DOHH2 (cell line): Measurements from ENCODE around the gene USP6NL.

Experiments used
- H3F3A ChIP-seq: fragments of 200-600 bp; sonication (generic), shearing (Covaris generic); 2 replicates; pipeline ENCODE4 v1.6.0; 2016; ENCODE audit warnings: antibody characterized with exemption, mild to moderate bottlenecking; ENCODE audit not compliant: control insufficient read depth, insufficient read depth
- H3K27ac ChIP-seq: fragments of 200-600 bp; sonication (generic); 2 replicates; pipeline ENCODE4 v1.5.1; 2014; ENCODE audit warnings: low read depth, mild to moderate bottlenecking, low read length, moderate library complexity
- H3K27me3 ChIP-seq: fragments of 200-600 bp; sonication (generic); 2 replicates; pipeline ENCODE4 v1.6.1; 2014; ENCODE audit warnings: mild to moderate bottlenecking, low read length, mixed read lengths; ENCODE audit not compliant: control insufficient read depth
- H3K36me3 ChIP-seq: fragments of 200-600 bp; sonication (generic); 2 replicates; pipeline ENCODE4 v1.6.1; 2014; ENCODE audit warnings: mild to moderate bottlenecking, low read length, moderate library complexity, mixed read lengths; ENCODE audit not compliant: control insufficient read depth
- H3K4me1 ChIP-seq: fragments of 200-600 bp; sonication (generic); 2 replicates; pipeline ENCODE4 v1.6.1; 2014; ENCODE audit warnings: mild to moderate bottlenecking, low read length, mixed read lengths; ENCODE audit not compliant: control insufficient read depth
- H3K4me2 ChIP-seq: fragments of 200-600 bp; sonication (generic); 2 replicates; pipeline ENCODE4 v1.6.0; 2014; ENCODE audit warnings: mild to moderate bottlenecking, low read length, moderate library complexity
- H3K4me3 ChIP-seq: fragments of 200-600 bp; sonication (generic); 2 replicates; pipeline ENCODE4 v1.5.1; 2014; ENCODE audit warnings: mild to moderate bottlenecking, low read length, mixed read lengths
- H3K79me2 ChIP-seq: fragments of 200-600 bp; sonication (generic); 2 replicates; pipeline ENCODE4 v1.6.1; 2014; ENCODE audit warnings: mild to moderate bottlenecking, low read length, mixed read lengths; ENCODE audit not compliant: control insufficient read depth
- H3K9me2 ChIP-seq: fragments of 200-600 bp; sonication (generic); replicated peaks from 2 replicates; pipeline ENCODE4 v1.6.1; 2014; ENCODE audit warnings: mild to moderate bottlenecking, low read length, mixed read lengths; ENCODE audit not compliant: control insufficient read depth
- H3K9me3 ChIP-seq: fragments of 200-600 bp; sonication (generic); 2 replicates; pipeline ENCODE4 v1.6.1; 2014; ENCODE audit warnings: antibody characterized with exemption, low read length, mixed read lengths; ENCODE audit not compliant: control insufficient read depth, insufficient read depth
- H4K20me1 ChIP-seq: fragments of 200-600 bp; sonication (generic); 2 replicates; pipeline ENCODE4 v1.6.0; 2014; ENCODE audit warnings: low read depth, mild to moderate bottlenecking, antibody characterized with exemption, low read length, moderate library complexity; ENCODE audit not compliant: control insufficient read depth, insufficient read depth
- EZH2phosphoT487 ChIP-seq: fragments of 200-600 bp; sonication (generic); IDR thresholded peaks from 2 replicates; pipeline ENCODE4 v1.6.1; 2017; ENCODE audit warnings: borderline replicate concordance, mild to moderate bottlenecking, antibody characterized with exemption, low read length, moderate library complexity, mixed read lengths
- TF ChIP-seq, protein P1 (sequence below): fragments of 200-600 bp; sonication (generic); IDR thresholded peaks from one replicate; pipeline ENCODE4 v1.5.1; 2014; ENCODE audit warnings: antibody characterized with exemption, mild to moderate bottlenecking, low read depth, low read length; ENCODE audit not compliant: poor library complexity, severe bottlenecking

The USP6NL gene

DNA sequence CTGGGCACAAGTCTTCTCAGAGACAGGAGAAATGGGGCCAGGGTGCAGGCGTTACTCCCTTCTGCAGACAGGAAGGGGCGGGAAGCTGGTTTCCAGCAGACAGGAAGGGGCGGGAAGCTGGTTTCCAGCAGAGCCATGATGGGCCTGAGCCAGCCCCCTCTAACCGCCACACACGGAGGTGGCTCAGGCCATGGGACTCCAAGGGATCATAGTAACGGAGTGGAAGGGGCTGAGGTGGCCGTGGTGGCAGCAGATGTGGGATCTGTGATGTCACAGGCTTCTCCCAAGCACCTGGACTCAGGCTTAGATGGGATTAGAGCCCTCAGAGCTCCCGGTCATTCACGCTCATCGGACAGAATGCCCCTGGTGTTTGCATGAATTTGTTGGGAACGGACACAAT lies 177.8 kb downstream of the USP6NL start:
- no peaks in the 10 kb centered on the region for H3K79me2 ChIP-seq
- H3K4me3 ChIP-seq: no peak overlapping the region
- no peak for TF ChIP-seq EZH2phosphoT487
- TF ChIP-seq, protein P1, sequence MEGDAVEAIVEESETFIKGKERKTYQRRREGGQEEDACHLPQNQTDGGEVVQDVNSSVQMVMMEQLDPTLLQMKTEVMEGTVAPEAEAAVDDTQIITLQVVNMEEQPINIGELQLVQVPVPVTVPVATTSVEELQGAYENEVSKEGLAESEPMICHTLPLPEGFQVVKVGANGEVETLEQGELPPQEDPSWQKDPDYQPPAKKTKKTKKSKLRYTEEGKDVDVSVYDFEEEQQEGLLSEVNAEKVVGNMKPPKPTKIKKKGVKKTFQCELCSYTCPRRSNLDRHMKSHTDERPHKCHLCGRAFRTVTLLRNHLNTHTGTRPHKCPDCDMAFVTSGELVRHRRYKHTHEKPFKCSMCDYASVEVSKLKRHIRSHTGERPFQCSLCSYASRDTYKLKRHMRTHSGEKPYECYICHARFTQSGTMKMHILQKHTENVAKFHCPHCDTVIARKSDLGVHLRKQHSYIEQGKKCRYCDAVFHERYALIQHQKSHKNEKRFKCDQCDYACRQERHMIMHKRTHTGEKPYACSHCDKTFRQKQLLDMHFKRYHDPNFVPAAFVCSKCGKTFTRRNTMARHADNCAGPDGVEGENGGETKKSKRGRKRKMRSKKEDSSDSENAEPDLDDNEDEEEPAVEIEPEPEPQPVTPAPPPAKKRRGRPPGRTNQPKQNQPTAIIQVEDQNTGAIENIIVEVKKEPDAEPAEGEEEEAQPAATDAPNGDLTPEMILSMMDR: no peak
- H3F3A ChIP-seq: no peaks in the 10 kb centered on the region
- no peak overlapping the region for H3K4me2 ChIP-seq
- no peaks in the 10 kb centered on the region for H3K36me3 ChIP-seq
- no peaks in the 10 kb centered on the region; the same call in 1 of the 2 replicates for H3K4me1 ChIP-seq
- H3K27ac ChIP-seq: no peak overlapping the region
- no peaks in the 10 kb centered on the region for H4K20me1 ChIP-seq
- H3K9me3 ChIP-seq: no peaks in the 10 kb centered on the region
- 0 out of 2 replicates have a peak, but pooled peaks cover 2% of the 10 kb centered on the region for H3K27me3 ChIP-seq
- no peaks in the 10 kb centered on the region for H3K9me2 ChIP-seq

DNA sequence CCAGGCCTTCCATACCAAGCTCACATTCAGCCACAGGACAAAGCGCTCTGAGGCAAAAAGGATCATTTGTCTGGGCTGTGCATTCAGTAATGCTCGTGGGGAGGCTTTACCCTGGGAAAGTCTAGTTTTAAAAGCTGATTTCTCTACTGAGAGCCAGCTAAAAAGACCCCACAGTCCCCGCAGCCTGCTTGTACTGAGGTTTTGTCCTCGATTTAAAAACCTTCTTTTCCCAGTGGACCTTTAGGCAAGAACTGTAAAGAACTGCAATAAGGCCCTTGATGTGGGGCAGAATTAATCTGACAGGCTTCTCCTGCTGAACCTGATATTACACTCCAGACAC lies 180.3 kb downstream of the USP6NL start:
- Histone ChIP-seq H3F3A (no peaks in the 10 kb centered on the region), H3K79me2 (no peaks in the 10 kb centered on the region), H3K9me2 (no peaks in the 10 kb centered on the region), H3K4me1 (no peaks in the 10 kb centered on the region; the same call in 1 of the 2 replicates), H4K20me1 (no peaks in the 10 kb centered on the region), H3K9me3 (no peaks in the 10 kb centered on the region), H3K27ac (no peak overlapping the region), H3K36me3 (no peaks in the 10 kb centered on the region), H3K27me3 (0 out of 2 replicates have a peak, but pooled peaks cover 2% of the 10 kb centered on the region), H3K4me2 (no peak overlapping the region), H3K4me3 (no peak overlapping the region)
- TF ChIP-seq EZH2phosphoT487: no peak
- TF ChIP-seq, protein P1: no peak

DNA sequence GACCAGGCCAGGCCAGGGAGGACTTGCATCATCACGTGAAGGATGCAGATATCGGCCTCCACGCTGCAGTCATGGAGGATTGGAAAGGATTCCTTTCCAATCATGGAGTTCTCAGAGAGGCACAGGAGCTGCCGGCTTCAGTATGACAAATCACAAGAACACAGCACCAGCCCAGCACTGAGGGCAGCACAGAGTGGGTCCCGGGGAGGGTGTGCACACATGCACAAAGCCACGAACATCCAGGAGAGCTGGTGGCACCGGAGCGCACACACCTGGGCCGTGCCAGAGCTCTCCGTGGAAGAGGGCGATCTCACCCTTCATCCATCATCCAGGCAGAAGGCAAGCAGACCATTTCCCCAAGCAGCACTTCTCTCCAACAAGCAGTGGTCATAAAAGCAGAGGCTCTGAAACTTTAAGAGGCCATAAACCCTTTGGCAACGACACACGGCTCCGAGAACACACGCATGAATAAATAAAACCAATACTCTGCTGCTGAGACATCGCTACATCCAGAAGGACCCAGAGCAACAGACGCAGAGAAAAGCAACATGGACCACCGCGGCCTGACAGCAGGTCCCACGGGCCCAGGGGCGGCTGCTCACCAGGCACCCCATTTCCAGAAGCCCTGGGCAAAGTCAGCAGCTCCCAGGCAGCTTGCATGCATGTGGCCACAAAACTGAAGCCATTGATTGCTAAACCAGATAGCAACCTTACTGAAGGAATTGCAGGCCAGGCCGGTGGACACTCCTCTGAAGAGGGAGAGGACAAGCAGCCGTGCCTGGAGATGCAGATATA lies 180.8 kb downstream of the USP6NL start:
- H3K4me1 ChIP-seq: no peaks in the 10 kb centered on the region; the same call in 1 of the 2 replicates
- H3K9me2 ChIP-seq: no peaks in the 10 kb centered on the region
- H4K20me1 ChIP-seq: no peaks in the 10 kb centered on the region
- no peaks in the 10 kb centered on the region for H3K27me3 ChIP-seq
- no peaks in the 10 kb centered on the region for H3F3A ChIP-seq
- H3K36me3 ChIP-seq: no peaks in the 10 kb centered on the region
- no peak overlapping the region for H3K4me3 ChIP-seq
- H3K4me2 ChIP-seq: no peak overlapping the region
- no peaks in the 10 kb centered on the region for H3K79me2 ChIP-seq
- no peak for TF ChIP-seq EZH2phosphoT487
- TF ChIP-seq, protein P1: no peak
- no peak overlapping the region for H3K27ac ChIP-seq
- H3K9me3 ChIP-seq: no peaks in the 10 kb centered on the region
